ENCODE measurements around the gene ARHGEF28.

The ARHGEF28 gene

GRCh38 chr5:73896668-73897067 is 270.7 kb downstream of the ARHGEF28 start:
- no peaks in the 10 kb centered on the region for H3K9me3 ChIP-seq (ENCODE audit: control insufficient read depth in 5 of 5, low read length in 5 of 5)
- no peaks in the 10 kb centered on the region for H3K27me3 ChIP-seq (ENCODE audit: control insufficient read depth in 5 of 5, insufficient read depth in 4 of 5, low read length in 5 of 5)
- no peak overlapping the region for H3K27ac ChIP-seq (ENCODE audit: low read depth, low read length)
- no peak overlapping the region for H3K4me3 ChIP-seq (ENCODE audit: low read depth in 1 of 5, low read length in 5 of 5)
- H3K36me3 ChIP-seq (ENCODE audit: control insufficient read depth in 5 of 5, insufficient read depth in 5 of 5, low read length in 5 of 5) = peaks cover 0 to 10% (median 7%) of the 10 kb centered on the region in 5 donors
- H3K9ac ChIP-seq (ENCODE audit: low read length in 5 of 5) = no peak overlapping the region
- peaks cover 0 to 18% (median 16%) of the 10 kb centered on the region in 5 donors for H3K4me1 ChIP-seq (ENCODE audit: control insufficient read depth in 5 of 5, insufficient read depth in 5 of 5, low read length in 5 of 5)

GRCh38 chr5:73897893-73898292 is 271.9 kb downstream of the ARHGEF28 start:
- Histone ChIP-seq H3K36me3 (ENCODE audit: control insufficient read depth in 5 of 5, insufficient read depth in 5 of 5, low read length in 5 of 5) (peaks cover 0 to 10% (median 5%) of the 10 kb centered on the region in 5 donors), H3K27ac (ENCODE audit: low read depth, low read length) (no peak overlapping the region), H3K4me3 (ENCODE audit: low read depth in 1 of 5, low read length in 5 of 5) (no peak overlapping the region), H3K9ac (ENCODE audit: low read length in 5 of 5) (no peak overlapping the region), H3K9me3 (ENCODE audit: control insufficient read depth in 5 of 5, low read length in 5 of 5) (no peaks in the 10 kb centered on the region), H3K27me3 (ENCODE audit: control insufficient read depth in 5 of 5, insufficient read depth in 4 of 5, low read length in 5 of 5) (no peaks in the 10 kb centered on the region), H3K4me1 (ENCODE audit: control insufficient read depth in 5 of 5, insufficient read depth in 5 of 5, low read length in 5 of 5) (peaks cover 0 to 27% (median 26%) of the 10 kb centered on the region in 5 donors)

GRCh38 chr5:73899055-73899454 is 273.1 kb downstream of the ARHGEF28 start:
- no peak overlapping the region for H3K4me3 ChIP-seq (ENCODE audit: low read depth in 1 of 5, low read length in 5 of 5)
- H3K9me3 ChIP-seq (ENCODE audit: control insufficient read depth in 5 of 5, low read length in 5 of 5) = no peaks in the 10 kb centered on the region
- H3K27me3 ChIP-seq (ENCODE audit: control insufficient read depth in 5 of 5, insufficient read depth in 4 of 5, low read length in 5 of 5) = no peaks in the 10 kb centered on the region
- no peak overlapping the region for H3K27ac ChIP-seq (ENCODE audit: low read depth, low read length)
- peaks cover 0 to 28% (median 27%) of the 10 kb centered on the region in 5 donors for H3K4me1 ChIP-seq (ENCODE audit: control insufficient read depth in 5 of 5, insufficient read depth in 5 of 5, low read length in 5 of 5)
- peaks cover 0 to 9% (median 3%) of the 10 kb centered on the region in 5 donors for H3K36me3 ChIP-seq (ENCODE audit: control insufficient read depth in 5 of 5, insufficient read depth in 5 of 5, low read length in 5 of 5)
- H3K9ac ChIP-seq (ENCODE audit: low read length in 5 of 5) = no peak overlapping the region

GRCh38 chr5:73899916-73900315 is 273.9 kb downstream of the ARHGEF28 start:
- Histone ChIP-seq H3K9ac (ENCODE audit: low read length in 5 of 5) (no peak overlapping the region), H3K4me1 (ENCODE audit: control insufficient read depth in 5 of 5, insufficient read depth in 5 of 5, low read length in 5 of 5) (peaks cover 0 to 28% (median 27%) of the 10 kb centered on the region in 5 donors), H3K9me3 (ENCODE audit: control insufficient read depth in 5 of 5, low read length in 5 of 5) (no peaks in the 10 kb centered on the region), H3K27ac (ENCODE audit: low read depth, low read length) (no peak overlapping the region), H3K27me3 (ENCODE audit: control insufficient read depth in 5 of 5, insufficient read depth in 4 of 5, low read length in 5 of 5) (no peaks in the 10 kb centered on the region), H3K36me3 (ENCODE audit: control insufficient read depth in 5 of 5, insufficient read depth in 5 of 5, low read length in 5 of 5) (peaks cover 3 to 10% (median 6%) of the 10 kb centered on the region in 5 donors), H3K4me3 (ENCODE audit: low read depth in 1 of 5, low read length in 5 of 5) (no peak overlapping the region)

GRCh38 chr5:73900566-73900965 is 274.6 kb downstream of the ARHGEF28 start:
- H3K27ac ChIP-seq (ENCODE audit: low read depth, low read length) = peak overlapping the region; percentile 74
- peaks cover 0 to 28% (median 27%) of the 10 kb centered on the region in 5 donors for H3K4me1 ChIP-seq (ENCODE audit: control insufficient read depth in 5 of 5, insufficient read depth in 5 of 5, low read length in 5 of 5)
- H3K4me3 ChIP-seq (ENCODE audit: low read depth in 1 of 5, low read length in 5 of 5) = peak overlapping the region in 4 of 5 donors; percentile 34 to 48 (median 36)
- H3K9me3 ChIP-seq (ENCODE audit: control insufficient read depth in 5 of 5, low read length in 5 of 5) = no peaks in the 10 kb centered on the region
- H3K27me3 ChIP-seq (ENCODE audit: control insufficient read depth in 5 of 5, insufficient read depth in 4 of 5, low read length in 5 of 5) = no peaks in the 10 kb centered on the region
- peaks cover 3 to 13% (median 8%) of the 10 kb centered on the region in 5 donors for H3K36me3 ChIP-seq (ENCODE audit: control insufficient read depth in 5 of 5, insufficient read depth in 5 of 5, low read length in 5 of 5)
- peak overlapping the region in 1 of 5 donors; percentile 8 for H3K9ac ChIP-seq (ENCODE audit: low read length in 5 of 5)

- H3K9me3 ChIP-seq (ENCODE audit: control insufficient read depth in 5 of 5, low read length in 5 of 5) = no peaks in the 10 kb centered on the region
- peaks cover 3 to 13% (median 9%) of the 10 kb centered on the region in 5 donors for H3K36me3 ChIP-seq (ENCODE audit: control insufficient read depth in 5 of 5, insufficient read depth in 5 of 5, low read length in 5 of 5)
- peaks cover 0 to 28% (median 27%) of the 10 kb centered on the region in 5 donors for H3K4me1 ChIP-seq (ENCODE audit: control insufficient read depth in 5 of 5, insufficient read depth in 5 of 5, low read length in 5 of 5)
- H3K9ac ChIP-seq (ENCODE audit: low read length in 5 of 5) = peak overlapping the region in 3 of 5 donors; percentile 8 to 45 (median 14)
- H3K27me3 ChIP-seq (ENCODE audit: control insufficient read depth in 5 of 5, insufficient read depth in 4 of 5, low read length in 5 of 5) = no peaks in the 10 kb centered on the region
- H3K4me3 ChIP-seq (ENCODE audit: low read depth in 1 of 5, low read length in 5 of 5) = peak overlapping the region in 4 of 5 donors; percentile 34 to 48 (median 36)
- H3K27ac ChIP-seq (ENCODE audit: low read depth, low read length) = peak overlapping the region; percentile 74
These were observed 275.0 kb downstream of the ARHGEF28 start for GRCh38 chr5:73901043-73901442.

- H3K36me3 ChIP-seq (ENCODE audit: control insufficient read depth in 5 of 5, insufficient read depth in 5 of 5, low read length in 5 of 5) = peaks cover 3 to 13% (median 9%) of the 10 kb centered on the region in 5 donors
- peak overlapping the region in 2 of 5 donors; percentile 14 to 45 for H3K9ac ChIP-seq (ENCODE audit: low read length in 5 of 5)
- H3K27me3 ChIP-seq (ENCODE audit: control insufficient read depth in 5 of 5, insufficient read depth in 4 of 5, low read length in 5 of 5) = no peaks in the 10 kb centered on the region
- peaks cover 0 to 28% (median 27%) of the 10 kb centered on the region in 5 donors for H3K4me1 ChIP-seq (ENCODE audit: control insufficient read depth in 5 of 5, insufficient read depth in 5 of 5, low read length in 5 of 5)
- peak overlapping the region; percentile 74 for H3K27ac ChIP-seq (ENCODE audit: low read depth, low read length)
- H3K4me3 ChIP-seq (ENCODE audit: low read depth in 1 of 5, low read length in 5 of 5) = peak overlapping the region in 4 of 5 donors; percentile 34 to 48 (median 36)
- H3K9me3 ChIP-seq (ENCODE audit: control insufficient read depth in 5 of 5, low read length in 5 of 5) = no peaks in the 10 kb centered on the region
These were observed 275.5 kb downstream of the ARHGEF28 start for GRCh38 chr5:73901455-73901854.

GRCh38 chr5:73902327-73903051 is 276.5 kb downstream of the ARHGEF28 start:
- Histone ChIP-seq H3K27me3 (ENCODE audit: control insufficient read depth in 5 of 5, insufficient read depth in 4 of 5, low read length in 5 of 5) (no peaks in the 10 kb centered on the region), H3K9me3 (ENCODE audit: control insufficient read depth in 5 of 5, low read length in 5 of 5) (no peaks in the 10 kb centered on the region), H3K4me3 (ENCODE audit: low read depth in 1 of 5, low read length in 5 of 5) (no peak overlapping the region), H3K4me1 (ENCODE audit: control insufficient read depth in 5 of 5, insufficient read depth in 5 of 5, low read length in 5 of 5) (peaks cover 0 to 28% (median 27%) of the 10 kb centered on the region in 5 donors), H3K36me3 (ENCODE audit: control insufficient read depth in 5 of 5, insufficient read depth in 5 of 5, low read length in 5 of 5) (peaks cover 3 to 13% (median 9%) of the 10 kb centered on the region in 5 donors), H3K9ac (ENCODE audit: low read length in 5 of 5) (no peak overlapping the region), H3K27ac (ENCODE audit: low read depth, low read length) (peak overlapping the region; percentile 74)

- no peaks in the 10 kb centered on the region for H3K9me3 ChIP-seq (ENCODE audit: control insufficient read depth in 5 of 5, low read length in 5 of 5)
- H3K4me1 ChIP-seq (ENCODE audit: control insufficient read depth in 5 of 5, insufficient read depth in 5 of 5, low read length in 5 of 5) = peaks cover 0 to 23% (median 22%) of the 10 kb centered on the region in 5 donors
- H3K27ac ChIP-seq (ENCODE audit: low read depth, low read length) = no peak overlapping the region
- H3K27me3 ChIP-seq (ENCODE audit: control insufficient read depth in 5 of 5, insufficient read depth in 4 of 5, low read length in 5 of 5) = no peaks in the 10 kb centered on the region
- no peak overlapping the region for H3K9ac ChIP-seq (ENCODE audit: low read length in 5 of 5)
- peaks cover 3 to 13% (median 9%) of the 10 kb centered on the region in 5 donors for H3K36me3 ChIP-seq (ENCODE audit: control insufficient read depth in 5 of 5, insufficient read depth in 5 of 5, low read length in 5 of 5)
- no peak overlapping the region for H3K4me3 ChIP-seq (ENCODE audit: low read depth in 1 of 5, low read length in 5 of 5)
These were observed 277.2 kb downstream of the ARHGEF28 start for GRCh38 chr5:73903169-73903568.

GRCh38 chr5:73906277-73906676 is 280.3 kb downstream of the ARHGEF28 start:
- Histone ChIP-seq H3K27me3 (ENCODE audit: control insufficient read depth in 5 of 5, insufficient read depth in 4 of 5, low read length in 5 of 5) (no peaks in the 10 kb centered on the region), H3K4me3 (ENCODE audit: low read depth in 1 of 5, low read length in 5 of 5) (no peak overlapping the region), H3K36me3 (ENCODE audit: control insufficient read depth in 5 of 5, insufficient read depth in 5 of 5, low read length in 5 of 5) (peaks cover 7 to 23% (median 14%) of the 10 kb centered on the region in 5 donors), H3K27ac (ENCODE audit: low read depth, low read length) (no peak overlapping the region), H3K4me1 (ENCODE audit: control insufficient read depth in 5 of 5, insufficient read depth in 5 of 5, low read length in 5 of 5) (peaks cover 0 to 22% (median 19%) of the 10 kb centered on the region in 5 donors), H3K9ac (ENCODE audit: low read length in 5 of 5) (no peak overlapping the region), H3K9me3 (ENCODE audit: control insufficient read depth in 5 of 5, low read length in 5 of 5) (no peaks in the 10 kb centered on the region)

Data from subcutaneous abdominal adipose tissue (tissue), 5 donors.